ENCODE measurements around the gene FMN1.
A peak's percentile ranks its signal among the peaks of the same experiment; 100 is the strongest.

FMN1 gene

DNA sequence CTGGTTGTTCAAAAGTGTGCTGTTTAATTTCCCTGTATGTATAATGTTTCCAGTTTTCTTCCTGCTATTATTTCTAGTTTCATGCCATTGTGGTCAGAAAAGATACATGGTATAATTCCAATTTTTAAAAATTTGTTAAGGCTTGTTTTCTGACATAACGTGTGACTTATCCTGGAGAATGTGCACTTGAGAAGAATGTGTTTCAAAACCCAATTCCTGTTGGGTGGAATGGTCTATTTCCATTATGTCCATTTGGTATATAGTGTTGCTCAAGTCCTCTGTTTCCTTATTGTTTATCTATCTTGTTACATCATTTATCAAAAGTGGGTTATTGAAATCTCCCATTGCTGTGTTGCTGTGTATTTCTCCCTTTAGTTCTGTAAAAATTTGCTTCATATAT is 261.3 kb downstream of the FMN1 start:
- no peak for DNase-seq (ENCODE audit: low spot score)

DNA sequence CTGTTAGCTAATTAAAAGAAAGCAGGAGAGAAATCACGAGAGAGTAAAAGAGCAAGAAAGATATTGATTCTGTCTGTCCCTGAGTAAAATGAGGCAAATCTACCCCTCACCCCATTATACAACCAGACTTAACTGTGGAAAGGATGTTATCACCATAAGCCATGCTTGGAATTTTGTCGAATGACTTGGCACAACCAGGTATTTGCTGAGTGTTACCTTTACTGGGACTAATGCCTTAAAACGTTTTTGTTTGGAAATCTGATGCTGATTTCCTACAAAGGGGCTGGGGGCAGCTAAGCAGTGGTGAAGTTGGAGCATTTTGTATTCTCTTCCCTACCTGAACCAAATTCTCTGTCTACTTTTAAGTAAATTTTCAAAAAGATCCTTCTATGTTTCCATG is 265.6 kb downstream of the FMN1 start:
- no peak for DNase-seq (ENCODE audit: low spot score)

DNA sequence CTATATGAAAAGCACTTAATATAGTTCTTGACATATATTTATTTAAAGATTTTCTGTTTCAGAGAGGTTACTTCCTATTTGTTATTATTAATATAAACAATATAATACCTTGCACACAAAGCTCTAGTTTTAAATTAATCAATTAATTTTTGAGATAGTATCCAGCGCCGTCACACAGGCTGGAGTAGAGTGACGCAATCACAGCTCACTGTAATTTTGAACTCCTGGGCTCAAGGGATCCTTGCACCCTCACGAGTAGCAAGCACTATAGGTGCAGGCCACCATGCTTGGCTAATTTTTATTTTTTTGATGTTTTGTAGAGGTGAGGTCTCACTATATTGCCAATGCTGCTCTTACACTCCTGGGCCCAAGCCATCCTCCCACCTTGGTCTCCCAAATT is 267.4 kb downstream of the FMN1 start:
- DNase-seq (ENCODE audit: low spot score): no peak

DNA sequence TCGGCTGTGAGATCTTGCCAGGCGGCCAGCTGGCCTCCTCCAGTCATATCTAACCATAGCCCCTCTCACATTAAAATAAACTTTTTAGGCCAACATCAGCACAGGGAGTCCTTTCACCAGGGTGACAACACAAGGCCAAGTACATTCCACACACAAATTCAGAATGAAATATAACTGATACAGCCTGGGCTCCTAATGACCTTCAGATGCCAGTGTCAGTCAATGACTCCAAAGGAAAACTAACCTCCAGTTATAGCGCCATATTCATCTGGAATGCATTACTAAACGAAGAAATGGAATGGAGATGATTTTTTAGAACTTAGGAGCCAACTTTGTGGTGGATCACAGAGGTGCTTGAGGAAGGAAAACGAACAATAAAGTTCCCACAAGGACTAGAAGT is 271.3 kb downstream of the FMN1 start:
- DNase-seq (ENCODE audit: low spot score): no peak

DNA sequence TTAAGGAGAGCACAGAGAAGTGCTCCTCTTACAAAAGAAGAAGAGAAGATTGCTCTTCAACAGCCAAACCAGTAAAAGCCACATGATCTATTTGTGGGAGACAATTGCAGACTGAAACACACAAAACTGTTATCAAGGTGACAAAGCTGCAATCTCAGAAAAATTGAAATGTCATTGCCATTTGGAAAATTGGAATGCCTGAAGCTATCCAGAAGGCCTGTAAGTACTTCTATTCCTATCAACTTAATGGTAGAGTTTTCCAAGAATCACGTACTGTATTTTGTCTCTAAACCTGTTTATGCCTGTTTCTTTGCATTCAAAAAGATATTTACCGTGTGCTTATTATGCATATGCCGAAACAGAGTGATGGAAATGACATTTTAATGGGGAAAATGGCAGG is 272.0 kb downstream of the FMN1 start:
- no peak for DNase-seq (ENCODE audit: low spot score)

DNA sequence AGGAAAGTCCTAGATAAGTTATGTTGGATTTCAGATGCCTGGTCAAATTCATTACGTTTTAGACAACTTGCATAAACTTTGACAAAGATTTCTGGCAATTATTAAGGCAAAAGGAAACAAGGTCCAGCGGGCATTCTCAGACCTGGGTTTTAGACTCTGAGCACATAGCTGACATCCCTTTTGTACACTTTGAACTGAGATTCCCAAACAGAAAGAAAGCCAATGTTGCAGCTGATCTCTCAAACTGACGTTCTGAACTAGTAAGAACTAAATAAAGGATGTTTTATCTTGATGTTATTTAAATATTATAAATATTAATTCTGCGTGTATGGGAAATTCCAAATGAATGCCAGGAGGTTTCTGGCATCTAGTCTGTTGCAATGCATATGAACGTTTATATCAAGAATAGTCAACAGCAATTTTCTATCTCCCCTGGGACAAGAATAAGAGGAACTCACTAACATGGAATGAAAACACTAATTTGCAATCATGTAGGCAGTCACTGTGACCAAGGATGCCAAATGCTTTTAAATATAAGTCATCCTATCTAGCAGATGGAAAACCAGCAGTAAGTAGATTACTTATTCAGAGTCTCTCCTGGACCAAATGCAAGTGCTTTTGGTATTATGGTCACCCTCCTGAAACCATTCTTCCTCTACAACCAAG is 274.6 kb downstream of the FMN1 start:
- DNase-seq (ENCODE audit: low spot score): peak; percentile 49

DNA sequence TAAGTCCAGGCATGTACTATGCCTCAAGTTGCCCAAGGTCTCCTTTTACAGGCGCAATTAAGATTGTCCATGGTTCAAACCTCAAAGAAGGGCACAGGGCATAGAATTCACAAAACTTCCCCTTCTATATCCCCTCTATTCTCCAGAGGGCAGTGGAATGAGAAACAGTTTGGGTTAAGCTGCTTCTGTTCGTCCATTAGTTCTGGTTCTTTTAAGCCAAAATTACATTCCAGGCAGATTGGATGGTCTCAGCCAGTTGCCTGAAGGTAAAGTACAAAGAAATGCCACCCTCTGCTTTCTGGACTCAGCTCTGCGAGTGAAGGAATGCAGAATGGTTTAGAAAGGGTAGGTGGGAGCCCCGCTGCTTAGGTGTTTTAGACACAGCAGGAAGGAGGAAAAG is 276.0 kb downstream of the FMN1 start:
- no peak for DNase-seq (ENCODE audit: low spot score)

DNA sequence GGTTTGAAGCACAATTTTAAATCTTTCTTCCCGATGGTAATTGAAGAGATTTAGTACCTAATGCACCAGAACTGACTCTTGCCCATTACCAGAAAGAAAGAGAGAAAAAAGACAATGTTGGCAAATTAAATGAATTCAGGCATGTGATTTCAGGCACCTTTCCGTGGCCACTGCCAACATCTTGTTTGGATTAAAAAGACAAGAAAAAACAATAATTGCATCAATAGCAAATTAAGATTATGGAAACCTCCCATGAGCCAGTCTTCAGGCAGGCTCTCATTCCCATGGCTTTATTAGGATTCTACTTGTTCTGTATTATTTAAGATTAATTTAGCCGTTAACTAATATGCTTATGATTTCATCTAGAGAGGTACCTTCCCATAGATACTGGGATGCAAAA is 283.7 kb downstream of the FMN1 start:
- DNase-seq (ENCODE audit: low spot score): no peak

DNA sequence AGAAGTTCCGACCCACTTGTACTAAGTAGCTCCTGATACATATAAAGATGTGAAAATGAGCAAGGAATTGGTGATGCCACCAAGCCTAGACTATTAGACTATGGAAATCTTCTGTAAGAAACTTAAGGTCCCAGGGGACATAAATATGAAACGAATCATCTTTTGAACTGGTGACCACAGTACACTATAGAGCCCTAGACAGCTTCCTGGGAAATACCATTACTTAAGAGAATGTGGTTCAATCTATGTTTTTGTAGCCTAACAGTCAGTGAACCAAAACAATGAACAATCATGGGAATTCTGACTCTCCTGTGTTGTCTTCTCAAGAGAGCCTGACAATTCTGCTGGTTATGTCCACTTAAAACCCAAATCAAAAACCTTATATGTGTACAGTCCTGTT is 285.1 kb downstream of the FMN1 start:
- DNase-seq (ENCODE audit: low spot score): no peak

DNA sequence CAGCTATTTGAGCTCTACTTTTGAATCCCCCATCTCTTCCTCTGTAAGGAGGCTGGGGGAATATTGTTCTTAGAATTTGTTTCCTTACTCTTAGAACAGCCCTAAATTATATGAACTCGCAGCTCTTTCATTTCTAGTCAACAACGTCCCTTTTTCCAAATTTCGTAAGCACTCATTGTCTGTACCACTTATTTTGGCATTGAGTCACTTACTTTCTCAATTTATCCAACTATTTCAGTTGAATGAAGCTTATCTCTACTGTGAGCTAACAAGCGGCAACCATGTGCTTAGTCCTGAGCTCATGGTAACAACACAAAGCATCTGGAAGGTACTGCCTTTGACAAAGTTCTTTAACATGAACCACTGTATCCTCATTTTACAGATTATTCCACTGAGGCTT is 285.6 kb downstream of the FMN1 start:
- DNase-seq (ENCODE audit: low spot score): no peak

DNA sequence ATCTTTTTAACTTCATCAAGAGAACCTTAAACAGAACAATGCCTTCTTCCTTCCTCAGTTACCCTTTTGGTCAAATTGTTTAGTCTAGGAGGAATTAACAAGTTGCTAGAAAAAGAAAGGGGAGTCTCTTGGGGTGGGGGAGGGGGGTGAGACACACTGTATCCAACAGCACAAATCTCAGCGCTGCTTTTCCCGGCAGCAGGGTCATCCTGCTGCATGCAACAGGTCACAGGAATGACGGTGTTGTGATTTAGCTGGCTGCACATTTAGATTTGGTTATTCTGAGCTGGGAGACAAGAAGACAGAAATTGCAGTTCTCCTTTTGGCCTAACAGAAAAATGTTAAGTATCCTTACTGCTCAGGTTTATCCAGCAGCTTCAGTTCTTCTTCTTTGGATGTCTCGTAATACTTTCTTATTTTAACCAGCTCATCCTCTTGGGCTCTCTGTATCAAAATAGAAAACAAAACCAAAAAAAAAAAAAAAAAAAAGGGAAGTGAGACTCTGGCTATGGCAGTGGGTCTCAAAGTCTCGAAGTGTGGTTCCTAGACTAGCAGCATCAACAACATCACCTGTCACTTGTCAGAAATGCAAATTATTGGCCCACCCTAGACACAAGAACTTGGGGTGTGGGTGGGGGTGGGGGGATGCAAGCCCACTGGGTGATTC is 286.2 kb downstream of the FMN1 start:
- peak; percentile 32 for DNase-seq (ENCODE audit: low spot score)

DNA sequence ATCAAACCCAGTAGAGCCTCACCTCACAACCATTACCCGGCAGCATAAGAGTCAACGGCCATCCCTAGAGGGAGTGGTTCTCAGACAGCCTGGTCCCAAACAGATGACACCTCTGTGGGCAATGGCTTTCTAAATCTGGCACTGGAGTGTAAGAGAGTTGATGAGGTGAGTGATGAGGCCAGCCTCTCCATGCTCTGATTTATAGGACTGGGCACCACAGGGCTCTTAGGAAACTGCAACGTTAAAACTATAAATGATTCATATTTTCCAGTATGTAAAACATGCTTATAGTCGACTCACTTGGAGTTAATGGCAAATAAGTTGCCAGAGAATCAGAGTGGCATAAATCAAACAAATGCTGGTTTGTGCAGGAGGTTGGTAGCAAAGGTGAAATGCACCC is 289.0 kb downstream of the FMN1 start:
- no peak for DNase-seq (ENCODE audit: low spot score)

DNA sequence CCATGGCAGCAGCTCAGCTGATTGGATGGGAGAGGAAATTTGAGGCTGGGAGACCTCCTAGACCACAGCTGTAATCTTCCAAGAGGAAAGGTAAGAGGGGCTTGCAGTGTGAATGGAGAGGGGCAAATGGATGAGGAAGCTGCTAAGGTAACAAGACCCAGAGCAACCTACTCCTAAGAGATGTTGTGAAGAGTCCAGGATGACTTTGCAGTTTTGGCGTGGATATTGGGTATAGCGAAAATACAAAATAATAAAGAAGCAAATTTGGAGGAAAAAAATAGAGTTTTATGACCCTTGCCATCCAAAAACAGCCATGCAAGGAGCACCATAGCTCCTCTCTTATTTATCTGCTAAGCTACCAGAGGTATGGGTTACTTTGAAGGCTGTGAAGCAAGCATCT is 290.1 kb downstream of the FMN1 start:
- DNase-seq (ENCODE audit: low spot score): no peak

DNA sequence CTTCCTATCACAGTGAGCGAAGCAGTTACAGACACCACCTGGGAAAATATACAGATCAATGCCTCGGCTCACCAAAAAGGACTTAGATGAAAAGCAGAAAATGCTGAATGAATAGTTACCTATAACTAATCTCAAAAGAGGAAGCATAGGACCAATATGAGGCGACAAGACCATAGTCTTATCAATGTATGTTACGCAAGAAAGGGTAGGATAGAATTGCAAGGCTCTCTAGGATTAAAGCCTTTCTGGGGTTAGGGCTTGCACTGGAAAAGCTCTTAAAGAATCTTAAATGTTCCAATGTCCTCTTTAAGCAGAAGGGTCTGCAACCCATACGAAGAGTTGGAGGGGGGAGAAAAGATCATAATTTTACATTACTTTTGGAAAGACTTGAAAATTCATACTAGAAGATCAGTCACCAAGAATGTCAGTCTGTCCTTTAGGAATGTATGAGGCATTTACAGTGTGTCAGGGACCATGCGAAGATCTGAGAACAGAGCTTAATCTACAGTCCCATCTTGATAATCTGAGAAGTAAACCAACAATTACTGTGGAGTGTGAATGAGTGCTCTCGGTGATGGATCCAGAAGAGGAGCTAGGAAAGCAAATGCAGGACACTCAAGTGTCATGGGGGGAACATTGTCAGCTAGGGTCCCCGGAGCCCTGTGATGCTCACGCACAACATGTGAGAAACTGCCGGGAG is 290.8 kb downstream of the FMN1 start:
- DNase-seq (ENCODE audit: low spot score): no peak

DNA sequence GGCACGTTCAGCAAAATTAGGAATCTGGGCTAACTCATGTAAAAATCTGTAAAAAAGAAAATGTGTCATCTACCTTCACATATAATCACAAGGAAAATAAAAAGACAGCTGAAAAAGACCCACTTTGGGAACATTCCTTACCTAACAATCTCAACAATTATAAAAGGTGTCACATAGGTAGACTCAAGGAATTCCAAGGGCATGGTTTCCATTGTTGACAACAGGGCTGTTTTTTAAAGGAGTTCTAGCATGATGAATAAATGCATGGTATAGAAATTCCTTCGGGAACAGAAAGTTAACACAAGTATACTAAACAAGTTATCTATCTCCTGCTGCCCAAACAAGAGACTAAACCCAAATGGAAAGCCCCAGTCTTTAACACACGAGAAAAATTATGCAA is 292.5 kb downstream of the FMN1 start:
- no peak for DNase-seq (ENCODE audit: low spot score)

DNA sequence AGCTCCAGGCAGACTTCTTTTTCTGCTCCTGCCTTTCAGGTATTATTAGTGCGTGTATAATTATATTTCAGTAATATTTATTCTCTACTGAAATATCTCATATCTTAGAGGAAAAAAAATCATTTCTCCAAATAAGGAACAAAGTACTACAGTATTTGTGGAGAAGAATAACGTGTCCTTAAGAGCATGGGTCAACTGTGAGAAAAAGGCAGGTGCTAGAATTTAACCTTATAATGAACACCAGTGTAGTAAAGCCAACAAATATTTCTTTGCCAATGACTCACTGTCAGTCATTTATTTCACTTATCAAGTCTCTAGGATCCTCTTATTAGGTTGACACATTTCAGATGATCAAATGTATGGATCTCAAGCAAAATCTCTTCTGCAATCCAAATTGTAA is 293.3 kb downstream of the FMN1 start:
- no peak for DNase-seq (ENCODE audit: low spot score)

DNA sequence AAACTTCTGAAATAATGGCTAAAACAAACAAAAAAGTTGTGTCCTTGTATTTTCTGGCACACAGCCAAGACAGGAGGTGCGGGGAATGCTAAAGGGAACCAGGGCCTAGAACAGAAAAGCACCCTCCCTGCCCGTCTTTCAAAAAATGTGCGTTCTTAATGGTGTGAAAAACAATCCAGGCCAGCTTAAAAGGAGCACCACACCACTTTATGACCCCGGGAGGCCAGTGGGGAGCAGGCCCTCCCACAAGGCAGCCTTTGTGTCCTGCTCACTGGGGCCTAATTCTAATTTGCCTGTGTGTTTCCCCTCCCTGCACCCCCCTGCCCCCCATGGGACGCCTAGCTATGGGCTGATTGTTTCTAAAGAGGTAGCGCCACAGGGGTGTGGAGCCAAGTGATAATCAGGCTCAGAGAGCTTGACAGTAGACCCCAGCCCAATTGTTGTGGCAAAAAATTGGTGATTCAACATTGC is 295.4 kb downstream of the FMN1 start:
- no peak for DNase-seq (ENCODE audit: low spot score)

DNA sequence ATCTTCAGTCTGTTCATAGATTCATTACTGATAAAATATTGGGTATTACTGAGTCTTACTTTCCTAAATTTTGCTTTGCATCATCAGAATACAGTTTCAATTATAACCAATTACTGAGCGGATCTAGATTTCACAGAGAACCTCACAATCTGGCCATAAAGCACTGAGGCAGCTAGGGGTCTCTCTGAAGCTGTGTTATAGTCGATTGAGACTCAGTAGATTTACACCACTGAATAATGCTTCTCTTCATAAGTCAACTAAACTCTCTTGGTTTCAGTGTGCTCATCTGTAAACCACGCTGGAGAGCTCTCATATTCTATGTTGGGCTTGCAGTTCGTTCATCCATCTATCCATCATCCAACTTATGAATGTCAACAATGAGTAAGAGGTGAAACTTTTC is 296.1 kb downstream of the FMN1 start:
- DNase-seq (ENCODE audit: low spot score): no peak

DNA sequence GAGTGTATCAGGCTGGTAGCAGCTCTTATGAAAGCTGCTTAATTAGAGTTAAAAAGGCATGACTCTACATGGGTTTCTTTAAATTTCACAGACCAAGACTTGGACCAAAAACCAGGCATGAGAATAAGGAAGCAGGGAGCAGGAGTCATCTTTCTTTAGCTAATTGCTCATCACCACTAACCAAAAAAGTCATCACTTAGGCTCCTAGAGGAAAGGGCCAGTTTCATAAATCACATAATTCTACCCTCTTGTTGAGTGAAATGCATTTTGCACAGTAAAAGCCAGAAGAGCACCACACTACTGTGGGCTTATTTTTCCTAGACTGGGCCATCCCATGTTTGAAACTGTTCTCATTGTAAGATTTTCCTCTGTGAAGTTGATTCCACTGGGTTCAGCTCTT is 301.1 kb downstream of the FMN1 start:
- no peak for DNase-seq (ENCODE audit: low spot score)

DNA sequence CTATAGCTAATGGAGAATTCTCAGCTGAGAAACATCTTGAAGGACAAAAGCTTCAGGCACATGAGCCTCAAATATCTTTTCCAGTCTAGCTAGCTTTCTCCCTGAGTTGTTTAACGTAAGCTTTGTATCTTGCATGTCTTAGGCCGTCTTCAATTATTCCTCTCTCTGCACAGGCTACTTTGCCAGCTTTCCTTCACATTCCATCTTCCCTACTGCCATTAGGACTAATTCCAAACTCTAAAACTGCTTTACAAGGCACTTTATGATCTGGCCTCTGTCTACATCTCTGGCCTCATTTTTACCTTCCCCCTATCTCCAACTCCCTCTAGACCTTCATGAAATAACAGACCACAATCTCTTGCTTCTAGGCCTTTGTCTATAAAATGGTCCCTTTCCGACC is 305.3 kb downstream of the FMN1 start:
- DNase-seq (ENCODE audit: low spot score): no peak

DNA sequence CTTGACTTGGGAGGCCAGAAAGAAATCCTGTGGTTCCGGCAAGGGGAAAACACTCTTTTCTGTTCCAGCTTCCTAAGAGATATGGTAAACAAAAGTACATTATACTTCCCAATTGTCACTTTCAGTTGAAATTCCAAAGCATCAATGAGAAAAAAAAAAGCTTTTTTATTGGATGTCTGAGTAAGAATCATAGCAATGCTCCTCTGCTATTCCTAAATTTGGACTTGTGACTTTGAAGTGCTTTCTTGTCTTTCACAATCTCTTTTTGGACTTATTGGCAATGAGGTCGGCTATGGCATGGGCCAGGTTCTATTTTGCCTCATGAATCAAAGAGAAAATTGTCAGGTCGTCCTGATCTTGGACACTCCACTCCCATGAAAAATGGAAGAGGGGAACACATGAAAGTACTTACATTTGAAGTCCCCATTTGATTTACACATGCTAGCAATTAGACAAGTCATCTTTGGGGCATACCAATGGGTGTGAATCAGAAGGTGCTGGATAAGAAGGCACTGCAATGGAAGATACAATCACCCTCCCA is 306.2 kb downstream of the FMN1 start:
- no peak for DNase-seq (ENCODE audit: low spot score)

DNA sequence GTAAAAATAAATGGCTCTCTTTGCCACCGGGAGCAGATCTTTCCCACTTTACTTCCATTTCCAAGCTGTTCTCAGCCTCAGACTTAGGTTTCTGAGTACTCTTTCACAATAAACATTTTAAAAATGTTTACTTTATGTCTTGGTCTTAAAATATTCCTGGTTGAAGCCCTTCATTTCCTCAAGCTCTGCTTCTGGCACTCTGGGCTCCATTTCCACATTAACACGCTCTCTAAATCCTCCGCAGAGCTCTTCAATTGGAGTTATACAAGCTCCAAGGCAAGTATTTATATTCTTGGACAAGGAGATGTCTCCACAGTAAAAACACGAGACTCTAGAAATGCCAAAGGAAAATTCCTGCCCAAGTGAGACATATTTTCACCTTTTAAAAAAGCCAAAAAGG is 307.4 kb downstream of the FMN1 start:
- no peak for DNase-seq (ENCODE audit: low spot score)

DNA sequence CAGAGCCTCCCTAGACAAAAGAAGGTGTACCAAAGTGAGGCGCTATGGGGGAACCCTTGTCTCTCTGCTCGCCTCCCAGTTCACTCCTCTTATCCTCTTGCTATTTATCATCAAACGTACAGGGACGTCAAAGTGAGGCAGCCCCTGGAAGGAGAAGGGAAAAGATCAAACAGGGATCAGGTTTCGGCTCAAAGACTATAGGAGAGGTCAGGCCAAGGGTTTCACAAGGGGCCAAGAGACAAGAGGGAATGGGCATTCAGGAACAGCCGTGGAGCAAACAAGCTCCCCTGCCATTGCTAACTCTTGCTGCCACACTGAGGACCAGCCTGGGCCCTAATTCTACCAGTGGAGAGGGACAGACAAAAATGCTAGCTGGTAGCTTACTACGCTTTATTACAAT is 308.1 kb downstream of the FMN1 start:
- DNase-seq (ENCODE audit: low spot score): no peak

All from AG08396 (cell line).